T-helper 2 cell treated with Interferon-gamma antibody and Interleukin-4, amounts not matched to agents 100 ng/mL and 5 ng/mL, for 36 hours (primary cell): ENCODE data around the gene AK2. TPM values are rescaled to one million over a fixed set of nuclear protein-coding genes. Genes with fewer than 3 reads are reported as not detected.
"Not testable (repeated sequence)": the region's sequence is repeated elsewhere in the genome, so short reads cannot be mapped to it uniquely, and the experiment has no call there.

Experiments
- intact Hi-C: fragments of 100-400 bp; cut with micrococcal nuclease; formaldehyde crosslinking; loops from one replicate; pipeline ENCODE4 v1.15.1; 2023
- total RNA-seq: library from RNA; stranded (reverse); gene quantifications from 2 replicates; pipeline ENCODE4 v1.2.3, GENCODE V29; 2022

The AK2 gene
- total RNA-seq, 1 donor from 2014 or later = 227 TPM

GRCh38 chr1:33001282-33001681, 35.4 kb downstream of the AK2 start:
- intact Hi-C loops = no loop called here

- intact Hi-C loops = no loop called here
Measured at GRCh38 chr1:33000427-33001026, 36.2 kb downstream of the AK2 start.

- intact Hi-C loops = loop anchor here (5.0 kb wide), 1 partner anchor 37 kb away; the partner anchor contains the start of gene RNF19B
Measured at GRCh38 chr1:32998997-32999396, 37.7 kb downstream of the AK2 start.

GRCh38 chr1:32998064-32998463, 38.6 kb downstream of the AK2 start:
- intact Hi-C loops = loop anchor here (5.0 kb wide), 1 partner anchor 36 kb away; the partner anchor contains the start of gene RNF19B

- intact Hi-C loops = loop anchor here (5.0 kb wide), 1 partner anchor 35 kb away; the partner anchor contains the start of gene RNF19B
Measured at GRCh38 chr1:32997381-32997891, 39.2 kb downstream of the AK2 start.

- intact Hi-C loops = not testable (repeated sequence)
Measured at GRCh38 chr1:32993324-32993636, 43.4 kb downstream of the AK2 start.

- intact Hi-C loops = loop anchor here (1.0 kb wide), 1 partner anchor 11 kb away; no protein-coding TSS in a partner anchor
Measured at GRCh38 chr1:32992489-32993323, 44.0 kb downstream of the AK2 start.

GRCh38 chr1:32991819-32992488, 44.7 kb downstream of the AK2 start:
- intact Hi-C loops = loop anchor here (1.0 kb wide), 1 partner anchor 11 kb away; no protein-coding TSS in a partner anchor

GRCh38 chr1:32991386-32991785, 45.3 kb downstream of the AK2 start:
- intact Hi-C loops = no loop called here

- intact Hi-C loops = no loop called here
Measured at GRCh38 chr1:32990887-32991286, 45.8 kb downstream of the AK2 start.

- intact Hi-C loops = loop anchor here (10.0 kb wide), 1 partner anchor 335 kb away; the partner anchor contains the start of genes RBBP4 and ZBTB8OS
Measured at GRCh38 chr1:32989160-32990050, 47.3 kb downstream of the AK2 start.

GRCh38 chr1:32988665-32989064, 48.0 kb downstream of the AK2 start:
- intact Hi-C loops = loop anchor here (10.0 kb wide), 1 partner anchor 334 kb away; the partner anchor contains the start of genes RBBP4 and ZBTB8OS

- intact Hi-C loops = loop anchor here (10.0 kb wide), 1 partner anchor 330 kb away; the partner anchor contains the start of genes RBBP4 and ZBTB8OS
Measured at GRCh38 chr1:32985226-32985625, 51.5 kb downstream of the AK2 start.

GRCh38 chr1:32984455-32985171, 52.1 kb downstream of the AK2 start:
- intact Hi-C loops = loop anchor here (5.0 to 10.0 kb wide), 2 partner anchors 53 to 330 kb away; partner anchors contain the start of genes AK2, RBBP4 and ZBTB8OS

- intact Hi-C loops = loop anchor here (5.0 to 10.0 kb wide), 2 partner anchors 53 to 329 kb away; partner anchors contain the start of genes AK2, RBBP4 and ZBTB8OS
Measured at GRCh38 chr1:32984090-32984454, 52.6 kb downstream of the AK2 start.

- intact Hi-C loops = loop anchor here (5.0 to 10.0 kb wide), 2 partner anchors 54 to 328 kb away; partner anchors contain the start of genes AK2, RBBP4 and ZBTB8OS
Measured at GRCh38 chr1:32983020-32983419, 53.7 kb downstream of the AK2 start.

- intact Hi-C loops = loop anchor here (1.0 to 10.0 kb wide), 4 partner anchors 11 to 326 kb away; partner anchors contain the start of genes AK2, RBBP4, RNF19B and ZBTB8OS
Measured at GRCh38 chr1:32981003-32981901, 55.4 kb downstream of the AK2 start.

- intact Hi-C loops = loop anchor here (5.0 to 10.0 kb wide), 2 partner anchors 57 to 325 kb away; partner anchors contain the start of genes AK2, RBBP4 and ZBTB8OS
Measured at GRCh38 chr1:32980080-32980479, 56.6 kb downstream of the AK2 start.
